Measurements from ENCODE around the gene TRIM52. TPM values are rescaled to one million over a fixed set of nuclear protein-coding genes. Genes with fewer than 3 reads are reported as not detected.

Gene TRIM52
- total and polyA plus RNA-seq, 2 of the 13 experiments (the other 11 are each of a cell fraction or from before 2014, with no cell fraction given) = 7.2 to 11.6 TPM

DNA sequence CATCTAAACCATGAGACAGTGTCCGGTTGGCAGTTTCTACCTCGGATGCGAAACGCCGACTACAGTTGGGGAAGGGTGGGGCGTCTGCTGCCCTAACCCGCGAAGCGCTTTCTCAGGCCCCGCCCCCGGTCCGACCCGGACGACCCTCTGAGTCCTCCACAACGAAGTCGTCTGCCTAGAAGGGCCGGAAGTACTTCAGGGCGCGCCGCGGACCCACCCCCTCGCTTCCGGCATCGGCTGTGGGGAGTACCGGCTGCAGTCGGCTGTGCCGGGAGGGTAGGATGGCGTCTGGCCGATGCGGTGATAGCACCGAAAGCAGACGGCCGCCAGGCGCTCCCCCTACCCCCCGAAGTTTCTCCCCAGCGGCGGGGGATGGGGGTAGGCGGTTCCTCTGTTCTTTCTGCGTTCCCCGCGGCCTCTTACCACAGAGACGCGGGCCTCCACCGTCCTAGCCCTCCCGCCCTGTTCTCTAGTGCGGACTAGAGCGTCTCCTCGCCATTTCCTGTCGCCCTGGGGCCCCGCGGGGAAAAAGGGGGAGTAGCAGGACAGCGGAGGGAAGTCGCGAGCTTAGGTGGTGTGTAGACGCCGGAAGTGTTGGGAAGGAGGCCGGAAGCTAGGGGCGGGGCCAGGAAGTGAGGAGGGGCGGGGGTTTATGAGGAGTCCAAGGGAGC, 37.8 kb downstream of the TRIM52 start, which contains the start of gene TRIM41 (continued):
- no peak for TF ChIP-seq THYN1 (CRISPR knock-in tag; IDR thresholded peaks at IDR 0.05; ENCODE audit: borderline replicate concordance, low read depth)
- TF ChIP-seq ZFY (CRISPR knock-in tag; IDR thresholded peaks at IDR 0.05) = peak; percentile 77
- TF ChIP-seq, protein P1, sequence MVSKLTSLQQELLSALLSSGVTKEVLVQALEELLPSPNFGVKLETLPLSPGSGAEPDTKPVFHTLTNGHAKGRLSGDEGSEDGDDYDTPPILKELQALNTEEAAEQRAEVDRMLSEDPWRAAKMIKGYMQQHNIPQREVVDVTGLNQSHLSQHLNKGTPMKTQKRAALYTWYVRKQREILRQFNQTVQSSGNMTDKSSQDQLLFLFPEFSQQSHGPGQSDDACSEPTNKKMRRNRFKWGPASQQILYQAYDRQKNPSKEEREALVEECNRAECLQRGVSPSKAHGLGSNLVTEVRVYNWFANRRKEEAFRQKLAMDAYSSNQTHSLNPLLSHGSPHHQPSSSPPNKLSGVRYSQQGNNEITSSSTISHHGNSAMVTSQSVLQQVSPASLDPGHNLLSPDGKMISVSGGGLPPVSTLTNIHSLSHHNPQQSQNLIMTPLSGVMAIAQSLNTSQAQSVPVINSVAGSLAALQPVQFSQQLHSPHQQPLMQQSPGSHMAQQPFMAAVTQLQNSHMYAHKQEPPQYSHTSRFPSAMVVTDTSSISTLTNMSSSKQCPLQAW (CRISPR knock-in tag; IDR thresholded peaks at IDR 0.05) = no peak; the same call in 1 of the 2 replicates
- TF ChIP-seq, protein P2, sequence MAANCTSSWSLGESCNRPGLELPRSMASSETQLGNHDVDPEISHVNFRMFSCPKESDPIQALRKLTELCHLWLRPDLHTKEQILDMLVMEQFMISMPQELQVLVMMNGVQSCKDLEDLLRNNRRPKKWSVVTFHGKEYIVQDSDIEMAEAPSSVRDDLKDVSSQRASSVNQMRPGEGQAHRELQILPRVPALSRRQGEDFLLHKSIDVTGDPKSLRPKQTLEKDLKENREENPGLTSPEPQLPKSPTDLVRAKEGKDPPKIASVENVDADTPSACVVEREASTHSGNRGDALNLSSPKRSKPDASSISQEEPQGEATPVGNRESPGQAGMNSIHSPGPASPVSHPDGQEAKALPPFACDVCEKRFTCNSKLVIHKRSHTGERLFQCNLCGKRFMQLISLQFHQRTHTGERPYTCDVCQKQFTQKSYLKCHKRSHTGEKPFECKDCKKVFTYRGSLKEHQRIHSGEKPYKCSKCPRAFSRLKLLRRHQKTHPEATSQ (CRISPR knock-in tag; IDR thresholded peaks at IDR 0.05; ENCODE audit: borderline replicate concordance) = peak; percentile 58; the same call in 1 of the 2 replicates
- no peak for TF ChIP-seq ZNF75D (CRISPR knock-in tag; IDR thresholded peaks at IDR 0.05; ENCODE audit: borderline replicate concordance)
- peak; percentile 67; the same call in 1 of the 2 replicates for TF ChIP-seq PAWR (CRISPR knock-in tag; IDR thresholded peaks at IDR 0.05; ENCODE audit: borderline replicate concordance)
- peak; percentile 75; the same call in 1 of the 2 replicates for TF ChIP-seq ZNF343 (CRISPR knock-in tag; IDR thresholded peaks at IDR 0.05)
- no peak for TF ChIP-seq PRMT3 (CRISPR knock-in tag; IDR thresholded peaks at IDR 0.05; ENCODE audit: borderline replicate concordance, low read depth)
- TF ChIP-seq HNRNPLL (IDR thresholded peaks at IDR 0.05; ENCODE audit: low read depth, low read length, poor library complexity, severe bottlenecking) = peak; percentile 70
- TF ChIP-seq ARNTL (CRISPR knock-in tag; IDR thresholded peaks at IDR 0.05) = no peak; the same call in 1 of the 2 replicates
- peak; percentile 8; the same call in 1 of the 2 replicates for TF ChIP-seq KLF15 (CRISPR knock-in tag; IDR thresholded peaks at IDR 0.05; ENCODE audit: borderline replicate concordance)
- no peak for TF ChIP-seq ZNF296 (CRISPR knock-in tag; conservative IDR thresholded peaks at IDR 0.05)
- TF ChIP-seq, protein P3, sequence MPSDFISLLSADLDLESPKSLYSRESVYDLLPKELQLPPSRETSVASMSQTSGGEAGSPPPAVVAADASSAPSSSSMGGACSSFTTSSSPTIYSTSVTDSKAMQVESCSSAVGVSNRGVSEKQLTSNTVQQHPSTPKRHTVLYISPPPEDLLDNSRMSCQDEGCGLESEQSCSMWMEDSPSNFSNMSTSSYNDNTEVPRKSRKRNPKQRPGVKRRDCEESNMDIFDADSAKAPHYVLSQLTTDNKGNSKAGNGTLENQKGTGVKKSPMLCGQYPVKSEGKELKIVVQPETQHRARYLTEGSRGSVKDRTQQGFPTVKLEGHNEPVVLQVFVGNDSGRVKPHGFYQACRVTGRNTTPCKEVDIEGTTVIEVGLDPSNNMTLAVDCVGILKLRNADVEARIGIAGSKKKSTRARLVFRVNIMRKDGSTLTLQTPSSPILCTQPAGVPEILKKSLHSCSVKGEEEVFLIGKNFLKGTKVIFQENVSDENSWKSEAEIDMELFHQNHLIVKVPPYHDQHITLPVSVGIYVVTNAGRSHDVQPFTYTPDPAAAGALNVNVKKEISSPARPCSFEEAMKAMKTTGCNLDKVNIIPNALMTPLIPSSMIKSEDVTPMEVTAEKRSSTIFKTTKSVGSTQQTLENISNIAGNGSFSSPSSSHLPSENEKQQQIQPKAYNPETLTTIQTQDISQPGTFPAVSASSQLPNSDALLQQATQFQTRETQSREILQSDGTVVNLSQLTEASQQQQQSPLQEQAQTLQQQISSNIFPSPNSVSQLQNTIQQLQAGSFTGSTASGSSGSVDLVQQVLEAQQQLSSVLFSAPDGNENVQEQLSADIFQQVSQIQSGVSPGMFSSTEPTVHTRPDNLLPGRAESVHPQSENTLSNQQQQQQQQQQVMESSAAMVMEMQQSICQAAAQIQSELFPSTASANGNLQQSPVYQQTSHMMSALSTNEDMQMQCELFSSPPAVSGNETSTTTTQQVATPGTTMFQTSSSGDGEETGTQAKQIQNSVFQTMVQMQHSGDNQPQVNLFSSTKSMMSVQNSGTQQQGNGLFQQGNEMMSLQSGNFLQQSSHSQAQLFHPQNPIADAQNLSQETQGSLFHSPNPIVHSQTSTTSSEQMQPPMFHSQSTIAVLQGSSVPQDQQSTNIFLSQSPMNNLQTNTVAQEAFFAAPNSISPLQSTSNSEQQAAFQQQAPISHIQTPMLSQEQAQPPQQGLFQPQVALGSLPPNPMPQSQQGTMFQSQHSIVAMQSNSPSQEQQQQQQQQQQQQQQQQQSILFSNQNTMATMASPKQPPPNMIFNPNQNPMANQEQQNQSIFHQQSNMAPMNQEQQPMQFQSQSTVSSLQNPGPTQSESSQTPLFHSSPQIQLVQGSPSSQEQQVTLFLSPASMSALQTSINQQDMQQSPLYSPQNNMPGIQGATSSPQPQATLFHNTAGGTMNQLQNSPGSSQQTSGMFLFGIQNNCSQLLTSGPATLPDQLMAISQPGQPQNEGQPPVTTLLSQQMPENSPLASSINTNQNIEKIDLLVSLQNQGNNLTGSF (CRISPR knock-in tag; IDR thresholded peaks at IDR 0.05) = peak; percentile 57; the same call in 1 of the 2 replicates
- TF ChIP-seq GPN1 (CRISPR knock-in tag; IDR thresholded peaks at IDR 0.05; ENCODE audit: borderline replicate concordance) = no peak
- TF ChIP-seq POLR2AphosphoS2 (IDR thresholded peaks at IDR 0.05; ENCODE audit: low read depth, low read length) = no peak
- peak; percentile 59; the same call in 1 of the 2 replicates for TF ChIP-seq ZSCAN12 (CRISPR knock-in tag; IDR thresholded peaks at IDR 0.05)

All from HepG2 (cell line).